Central memory CD4-positive, alpha-beta T cell (primary cell): ENCODE measurements around the gene NUP210L.

Experiments used
- DNase-seq: peaks from one replicate; pipeline ENCODE4 v3.0.0; 2022
- total RNA-seq, 3 experiments: gene quantifications; one replicate each; lab custom pipeline; 2026; lab: John Stamatoyannopoulos, UW

The NUP210L gene
- total RNA-seq, result 0.46 to 0.92 (median 0.77) reads per million in 3 experiments

DNA sequence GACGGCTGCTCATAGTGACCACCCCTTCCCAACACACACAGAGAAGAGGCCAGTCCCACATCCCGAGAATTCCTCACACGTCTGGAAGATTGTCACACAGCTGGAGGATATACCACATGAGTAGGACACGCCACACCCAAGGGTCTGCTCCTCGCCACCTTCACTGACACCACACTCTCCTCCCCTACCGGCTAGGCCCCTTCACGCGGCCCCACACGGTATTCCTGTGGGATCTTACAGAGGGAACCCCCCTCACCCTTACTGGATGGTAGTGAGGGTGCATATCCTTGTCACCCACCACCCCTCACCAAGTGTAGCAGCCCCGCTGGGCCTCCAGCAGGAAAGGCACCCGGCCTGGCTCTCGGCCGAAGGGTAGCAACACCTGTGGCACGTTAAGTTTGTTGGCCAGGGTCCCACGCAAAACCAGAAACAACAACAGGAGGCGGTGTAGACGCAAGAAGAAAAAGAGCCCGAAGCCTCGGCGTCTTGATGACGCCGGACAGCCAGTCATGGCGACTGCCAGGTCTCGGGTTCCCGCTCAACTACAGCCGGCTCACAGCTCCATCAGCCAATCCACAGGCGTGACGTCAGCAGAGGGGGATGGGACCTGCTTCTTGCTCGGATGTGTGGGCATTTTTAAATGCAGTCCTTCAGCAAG, at the start of gene NUP210L:
Gene NUP210L (minus strand): TSS at position 540 of the 658 bp plus-strand sequence.
- no peak for DNase-seq

DNA sequence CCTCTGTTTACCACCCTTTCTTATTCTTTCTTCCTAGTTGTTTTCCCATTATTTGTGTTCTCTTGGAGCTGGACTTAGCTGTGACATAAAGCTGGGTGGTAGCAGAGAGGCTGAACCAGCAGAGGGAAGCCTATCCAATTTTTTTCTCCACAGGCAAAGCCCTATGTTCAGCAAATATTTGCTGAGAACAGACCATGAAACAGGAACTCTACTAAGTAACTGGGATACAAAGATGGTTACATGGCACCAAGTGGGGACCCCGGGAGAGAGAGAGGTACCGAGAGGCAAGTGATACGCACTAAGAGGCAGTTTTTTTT, 44.6 kb upstream of the NUP210L start:
- DNase-seq, result no peak

DNA sequence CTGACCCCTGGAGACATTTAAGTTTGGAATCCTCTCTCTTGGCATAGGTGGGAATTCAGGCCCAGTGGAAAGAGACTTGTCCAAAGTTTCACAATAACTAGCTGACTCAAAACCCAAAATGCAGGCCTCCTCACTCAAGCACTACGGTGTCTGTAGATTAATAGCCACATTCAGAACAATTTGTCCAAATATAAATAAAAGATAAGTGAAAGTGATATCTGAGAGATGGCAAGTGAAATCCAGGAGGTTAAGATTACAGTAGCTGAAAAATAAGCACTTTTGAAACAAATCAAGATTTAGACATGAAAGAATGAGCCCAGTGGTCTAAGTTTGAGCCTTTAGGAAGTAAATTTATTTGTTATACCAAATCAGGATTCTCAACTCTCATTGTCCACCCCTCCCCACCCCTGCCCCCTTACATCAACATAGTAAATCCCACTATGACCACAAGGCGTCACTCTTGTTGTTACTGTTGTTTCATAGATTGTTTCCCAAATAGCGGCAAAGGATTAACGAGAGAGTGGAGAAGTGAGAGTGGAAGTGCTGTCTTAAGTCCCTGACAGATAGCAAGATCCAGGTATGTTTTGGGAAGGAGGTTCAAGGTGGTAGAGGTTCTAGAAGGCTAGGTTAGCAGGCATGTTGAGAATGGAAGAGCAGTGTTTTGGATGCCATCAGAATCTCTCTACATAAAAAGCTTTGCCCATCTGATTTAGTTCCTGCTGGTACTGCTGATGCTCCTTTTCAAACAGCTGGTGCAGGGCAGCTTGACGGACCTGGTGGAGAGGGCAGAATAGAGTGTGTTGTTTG, 44.1 kb upstream of the NUP210L start:
- peak; percentile 50 for DNase-seq

DNA sequence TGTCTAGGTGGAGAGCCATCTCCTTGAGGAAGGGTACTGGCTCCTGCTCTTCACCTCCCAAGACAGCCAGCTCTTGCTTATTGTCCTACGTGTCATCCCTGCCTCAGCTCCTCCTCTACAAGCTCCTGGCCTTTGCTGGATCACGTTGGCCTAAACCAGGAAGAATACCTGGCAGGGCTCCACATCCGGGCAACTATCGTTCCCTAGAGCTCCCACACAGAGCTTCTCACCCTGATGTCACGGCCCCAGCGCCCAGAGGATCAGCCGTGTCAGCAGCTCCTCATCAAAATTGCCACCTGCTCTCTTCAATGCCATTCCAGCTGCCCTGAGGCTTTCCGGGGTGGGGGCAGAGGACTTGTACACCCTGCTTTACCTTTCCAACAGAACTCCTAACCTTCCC, 38.9 kb upstream of the NUP210L start:
- no peak for DNase-seq

- DNase-seq, result no peak
These were observed 37.6 kb upstream of the NUP210L start for GRCh38 chr1:154192476-154192875.

- DNase-seq, result no peak
These were observed 37.2 kb upstream of the NUP210L start, which contains the start of gene TPM3 for GRCh38 chr1:154191990-154192461. Gene TPM3 (minus strand): TSS chr1:154192100. CDS start chr1:154192018, 82 bp downstream.

- no peak for DNase-seq
These were observed 35.7 kb upstream of the NUP210L start for GRCh38 chr1:154190550-154190949.

DNA sequence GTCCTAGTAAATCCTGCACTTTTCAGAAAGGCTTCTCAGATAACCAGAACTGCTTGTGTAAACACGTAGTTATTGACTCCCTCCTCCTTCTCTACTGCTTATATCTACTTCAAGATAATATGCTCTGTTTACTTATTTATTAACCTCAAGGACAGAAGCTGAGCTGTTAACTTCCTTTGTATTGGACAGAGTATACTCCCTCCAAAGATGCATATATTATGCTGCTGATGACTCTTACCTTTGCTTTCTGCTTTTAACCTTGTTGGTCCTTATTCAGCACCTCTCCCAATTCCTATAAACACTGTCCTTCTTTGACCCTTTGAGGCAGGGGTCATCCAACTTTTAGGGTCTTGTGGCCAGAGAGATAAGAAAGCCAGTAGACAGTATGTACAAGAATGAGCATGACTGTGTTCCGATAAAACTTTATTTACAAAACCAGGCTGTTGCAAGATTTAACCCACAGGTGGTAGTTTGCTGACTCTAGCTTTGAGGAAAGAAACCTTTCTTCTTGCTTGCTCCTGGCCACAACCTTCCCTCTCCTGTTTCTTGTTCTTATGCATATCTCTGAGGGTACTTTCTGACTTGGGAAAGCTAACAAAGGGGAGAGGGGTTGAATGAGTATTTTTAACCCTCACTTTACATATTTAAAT, 32.1 kb upstream of the NUP210L start:
- DNase-seq, result no peak

- DNase-seq, result peak; percentile 52
These were observed 31.3 kb upstream of the NUP210L start for GRCh38 chr1:154186177-154186576.

- peak; percentile 92 for DNase-seq
These were observed 28.4 kb upstream of the NUP210L start for GRCh38 chr1:154183046-154183915.

DNA sequence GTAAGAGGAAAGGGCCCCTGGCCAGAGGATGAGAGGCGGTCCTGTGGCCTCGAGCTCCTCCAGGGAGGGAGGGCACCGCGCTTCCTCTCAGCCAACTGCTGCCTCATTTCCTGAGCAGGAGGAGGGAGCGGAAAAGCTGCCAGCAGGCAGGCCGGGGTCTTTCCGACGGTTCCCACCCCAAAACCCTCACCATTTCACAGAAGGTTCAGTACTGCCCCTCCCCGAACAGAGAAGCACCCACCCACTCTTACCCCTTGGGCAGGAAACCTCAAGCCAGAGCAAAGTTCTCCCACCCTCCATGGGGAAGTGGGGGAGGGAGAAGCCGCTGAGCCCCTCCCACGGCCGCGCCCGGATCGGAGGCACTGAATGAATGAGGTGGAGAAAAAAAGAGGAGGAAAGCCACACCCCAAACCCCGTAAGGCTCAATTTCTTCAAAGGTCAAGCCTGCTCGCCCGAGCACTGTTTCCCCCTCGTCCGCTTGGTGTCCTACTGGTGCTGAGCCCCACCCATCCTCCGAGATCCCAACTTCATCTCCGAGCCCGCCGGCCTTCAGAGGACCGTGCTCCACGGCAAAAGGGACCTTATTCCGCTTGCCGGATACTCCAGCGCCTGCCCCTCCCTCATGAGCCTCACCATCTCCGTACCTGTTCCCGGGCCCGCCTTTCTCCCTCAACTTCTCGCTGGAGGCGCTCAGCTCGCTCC, 27.6 kb upstream of the NUP210L start:
- DNase-seq, result peak; percentile 74

GRCh38 chr1:154181944-154182343, 27.1 kb upstream of the NUP210L start:
- DNase-seq, result no peak

GRCh38 chr1:154179946-154180687, 25.2 kb upstream of the NUP210L start:
- DNase-seq, result no peak

GRCh38 chr1:154178911-154179811, 24.3 kb upstream of the NUP210L start:
- DNase-seq, result no peak

DNA sequence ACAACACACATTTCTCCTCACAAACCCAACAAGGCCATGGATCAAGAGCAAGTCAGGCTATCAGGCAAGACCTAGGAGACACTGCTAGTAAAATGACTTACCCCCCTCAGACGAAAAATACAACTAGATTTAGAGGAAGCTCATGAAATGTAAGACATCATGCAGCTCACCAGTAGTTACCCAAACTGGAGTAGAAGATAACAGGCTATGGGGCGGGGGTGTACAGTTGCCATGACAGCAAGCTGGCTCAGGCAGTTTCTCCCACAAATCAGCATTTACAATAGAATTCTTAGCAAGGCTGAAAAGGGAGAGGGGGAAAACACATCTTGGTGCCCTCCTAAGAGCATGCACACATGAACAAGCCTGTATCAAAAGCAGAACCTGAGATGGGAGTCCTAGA, 23.1 kb upstream of the NUP210L start:
- no peak for DNase-seq

- DNase-seq, result no peak
These were observed 21.5 kb upstream of the NUP210L start for GRCh38 chr1:154176337-154176736.

GRCh38 chr1:154174654-154175053, 19.8 kb upstream of the NUP210L start:
- no peak for DNase-seq

- DNase-seq, result no peak
These were observed 17.0 kb upstream of the NUP210L start for GRCh38 chr1:154171880-154172279.

DNA sequence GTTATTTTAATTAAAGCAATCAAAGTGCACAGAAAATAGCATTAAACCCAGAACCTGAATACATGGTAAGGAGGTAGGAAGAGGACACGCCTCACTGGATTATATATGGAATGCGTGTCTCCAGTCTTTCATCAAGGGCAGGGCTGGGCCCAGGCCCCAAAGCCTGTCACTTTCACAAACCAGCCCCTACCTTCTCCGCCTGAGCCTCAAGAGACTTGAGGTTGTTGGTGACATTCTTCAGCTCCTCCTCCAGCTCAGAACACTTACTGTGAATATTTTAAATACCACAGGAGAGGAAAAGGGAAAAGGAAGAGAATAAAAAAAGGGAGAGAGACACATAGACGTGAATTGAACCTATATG, 16.3 kb upstream of the NUP210L start:
- no peak for DNase-seq

GRCh38 chr1:154170547-154171222, 15.8 kb upstream of the NUP210L start:
- DNase-seq, result no peak
